SKM-1 (cell line): Measurements from ENCODE around the gene TMEM91.
A peak's percentile ranks its signal among the peaks of the same experiment; 100 is the strongest.
"Not testable (repeated sequence)": the region's sequence is repeated elsewhere in the genome, so short reads cannot be mapped to it uniquely, and the experiment has no call there.

Experiments
- DNase-seq: peaks from one replicate; lab custom pipeline; 2025; ENCODE audit not compliant: unreplicated experiment; lab: John Stamatoyannopoulos, UW

The TMEM91 gene

DNA sequence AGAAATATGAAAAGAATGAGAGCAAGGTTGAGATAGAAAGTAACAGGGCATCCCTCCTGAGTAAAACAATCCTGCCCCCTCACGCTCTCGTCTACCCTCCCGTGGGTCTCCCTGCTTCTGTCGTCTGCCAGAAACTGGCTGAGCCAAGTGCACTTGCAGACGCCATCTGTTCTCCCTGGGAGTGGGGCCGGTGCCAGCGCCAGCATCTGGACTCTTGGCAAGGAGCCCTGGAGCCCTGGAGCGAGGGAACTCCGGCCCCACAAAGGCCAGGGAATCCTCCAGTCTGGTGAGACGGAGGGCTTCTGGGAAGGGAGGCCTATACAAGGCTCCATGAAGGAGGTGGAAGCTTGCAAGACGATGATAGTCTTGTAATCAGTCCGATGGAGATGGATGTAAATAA, 2.3 kb upstream of the TMEM91 start:
- DNase-seq, result no peak

DNA sequence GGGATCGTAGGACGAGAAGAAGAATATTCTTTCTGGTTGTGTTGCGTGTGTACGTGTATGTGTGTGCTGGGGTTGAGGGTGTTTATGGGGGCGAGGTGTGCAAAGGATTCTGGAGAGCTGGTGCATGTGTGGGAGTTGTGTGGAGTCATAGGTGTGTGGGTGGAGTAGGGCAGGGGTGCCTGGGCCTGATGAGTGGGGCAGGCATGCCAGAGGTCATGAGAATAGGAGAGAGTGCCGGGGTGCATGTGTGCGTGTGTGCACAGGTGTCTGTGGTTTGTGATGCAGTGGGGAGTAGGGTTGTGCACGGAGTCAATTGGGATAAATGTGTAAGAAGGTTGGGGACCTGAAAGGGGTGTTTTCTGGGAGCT, 649 bp downstream of the TMEM91 start:
- no peak for DNase-seq

DNA sequence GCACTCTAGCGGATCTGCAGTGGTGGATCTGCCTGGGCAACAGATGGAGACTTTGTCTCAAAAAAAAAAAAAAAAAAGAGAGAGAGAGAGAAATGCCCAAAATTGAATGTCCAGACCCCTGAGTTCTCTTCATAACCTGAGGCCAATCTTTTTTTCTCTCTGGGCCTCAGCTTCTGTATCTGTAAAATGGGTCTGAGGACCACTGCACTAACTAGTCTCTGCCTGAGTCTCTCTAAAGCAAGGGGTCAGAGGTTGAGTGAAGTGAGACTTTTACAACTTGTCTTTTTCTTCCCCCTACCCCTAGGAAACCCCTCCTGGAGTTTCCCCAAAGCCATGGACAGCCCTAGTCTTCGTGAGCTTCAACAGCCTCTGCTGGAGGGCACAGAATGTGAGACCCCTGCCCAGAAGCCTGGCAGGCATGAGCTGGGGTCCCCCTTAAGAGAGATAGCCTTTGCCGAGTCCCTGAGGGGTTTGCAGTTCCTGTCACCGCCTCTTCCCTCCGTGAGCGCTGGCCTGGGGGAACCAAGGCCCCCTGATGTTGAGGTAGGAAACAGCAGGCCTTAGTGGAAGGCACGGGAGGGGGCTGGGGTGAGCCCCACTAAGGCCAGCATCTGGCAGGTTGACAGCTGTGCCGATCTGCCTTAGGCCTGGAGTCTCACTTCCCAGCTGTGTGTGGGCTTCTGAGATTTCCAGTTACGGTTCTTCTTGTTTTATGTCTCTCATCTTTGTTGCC, 1.8 kb downstream of the TMEM91 start:
- no peak for DNase-seq

DNA sequence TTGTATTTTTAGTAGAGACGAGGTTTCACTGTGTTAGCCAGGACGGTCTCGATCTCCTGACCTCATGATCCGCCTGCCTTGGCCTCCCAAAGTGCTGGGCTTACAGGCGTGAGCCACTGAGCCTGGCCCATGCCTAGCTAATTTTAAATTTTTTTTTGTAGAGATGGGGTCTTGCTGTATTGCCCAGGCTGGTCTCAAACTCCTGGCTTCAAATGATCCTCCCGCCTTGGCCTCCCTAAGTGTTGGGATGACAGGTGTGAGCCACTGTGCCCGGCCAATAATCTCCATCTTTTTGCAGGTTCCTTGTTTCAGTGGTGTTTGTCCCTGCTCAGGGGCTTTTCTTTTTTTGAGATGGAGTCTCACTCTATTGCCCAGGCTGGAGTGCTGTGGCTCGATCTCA, 5.2 kb downstream of the TMEM91 start:
- DNase-seq, result not testable (repeated sequence)

DNA sequence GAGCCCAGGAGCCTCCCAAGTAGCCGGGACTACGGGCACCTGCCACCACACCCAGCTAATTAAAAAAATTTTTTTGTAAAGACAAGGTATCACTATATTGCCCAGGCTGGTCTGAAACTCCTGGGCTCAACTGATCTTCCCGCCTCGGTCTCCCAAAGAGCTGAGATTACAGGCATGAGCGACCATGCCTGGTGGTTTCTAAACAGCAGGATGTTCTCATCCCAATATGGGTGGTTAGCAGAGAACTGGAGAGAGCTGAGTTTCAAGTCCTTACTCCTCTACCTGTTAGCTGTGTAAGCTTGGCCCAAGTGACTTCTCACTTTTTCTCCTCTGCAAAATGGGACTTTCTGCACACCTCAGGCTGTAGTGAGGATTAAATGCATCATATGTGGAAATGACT, 8.0 kb downstream of the TMEM91 start:
- no peak for DNase-seq

DNA sequence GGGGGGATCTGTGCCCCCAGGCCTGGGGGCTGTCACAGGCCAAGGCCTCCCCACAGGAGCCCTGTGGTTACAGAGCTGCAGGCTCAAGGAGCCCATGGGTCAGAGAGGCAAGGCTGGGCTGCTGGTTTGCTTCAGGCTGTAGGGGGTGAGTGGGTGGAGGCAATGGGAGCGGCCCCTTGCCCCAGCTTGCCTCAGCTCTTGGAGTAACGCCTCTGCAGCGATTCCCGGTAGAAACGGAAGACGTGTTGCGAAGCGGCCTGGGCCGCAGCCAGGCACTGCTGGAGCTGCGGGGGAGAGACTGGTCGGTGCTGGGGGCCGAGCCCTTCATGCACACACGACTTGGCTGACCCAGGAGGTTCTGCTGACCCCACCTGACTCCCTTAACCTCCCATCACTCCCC, 10.1 kb downstream of the TMEM91 start:
- no peak for DNase-seq

DNA sequence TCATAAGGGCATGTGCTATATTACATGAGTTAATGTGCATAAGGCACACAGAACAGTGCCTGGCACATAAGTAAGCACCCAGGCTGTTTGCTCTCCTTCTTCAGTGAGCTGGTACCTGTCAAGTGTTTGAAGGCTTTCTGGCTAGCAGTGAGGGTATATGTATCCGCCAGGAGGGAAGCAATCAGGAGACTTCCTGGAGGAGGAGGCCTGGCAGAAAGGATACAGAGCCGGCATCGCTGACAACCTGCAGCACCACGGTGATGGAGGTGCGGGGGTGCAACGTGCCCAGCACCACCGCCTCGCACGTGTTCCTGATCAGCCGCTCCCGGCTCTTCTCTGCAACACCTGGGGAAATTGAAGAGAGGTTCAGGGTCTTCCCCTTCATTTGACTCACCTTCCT, 15.3 kb downstream of the TMEM91 start:
- DNase-seq, result no peak

DNA sequence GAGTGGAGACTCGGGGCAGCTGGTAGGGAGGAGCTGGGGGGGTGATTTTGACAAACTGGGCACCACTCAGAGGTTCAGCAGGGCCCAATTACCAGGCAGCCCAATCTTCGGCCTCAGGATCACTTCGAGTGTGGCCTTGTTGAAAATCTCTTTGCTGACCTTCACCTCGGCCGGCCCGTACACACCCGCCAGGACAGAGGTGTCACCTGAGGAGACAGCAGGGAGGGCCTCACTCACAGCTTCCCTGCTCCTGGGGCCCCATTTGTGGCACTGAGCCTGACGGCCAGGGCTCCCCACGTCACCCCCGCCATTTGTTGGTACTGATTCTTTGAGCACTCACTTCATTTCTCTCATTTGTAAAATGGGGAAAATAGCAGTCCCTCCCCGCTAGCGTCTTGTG, 16.4 kb downstream of the TMEM91 start:
- no peak for DNase-seq

DNA sequence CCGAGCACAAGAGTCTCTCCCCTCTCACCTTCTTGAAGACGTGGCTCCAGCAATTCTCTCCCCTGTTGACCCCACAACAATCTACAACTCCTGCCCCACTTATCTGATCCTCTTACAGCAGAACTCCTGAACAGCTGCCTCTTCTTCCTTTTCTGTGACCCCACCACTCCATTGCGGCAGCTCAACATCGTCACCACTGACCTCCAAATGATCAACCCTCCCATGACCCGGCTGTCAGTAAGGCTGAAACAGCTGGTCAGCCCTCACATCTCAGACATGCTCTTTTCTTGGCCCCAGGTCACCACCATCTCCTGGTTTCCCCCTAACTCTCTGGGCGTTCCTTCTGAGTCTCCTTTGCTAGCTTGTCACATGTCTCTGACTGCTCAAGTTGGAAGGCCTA, 19.0 kb downstream of the TMEM91 start:
- DNase-seq, result no peak

DNA sequence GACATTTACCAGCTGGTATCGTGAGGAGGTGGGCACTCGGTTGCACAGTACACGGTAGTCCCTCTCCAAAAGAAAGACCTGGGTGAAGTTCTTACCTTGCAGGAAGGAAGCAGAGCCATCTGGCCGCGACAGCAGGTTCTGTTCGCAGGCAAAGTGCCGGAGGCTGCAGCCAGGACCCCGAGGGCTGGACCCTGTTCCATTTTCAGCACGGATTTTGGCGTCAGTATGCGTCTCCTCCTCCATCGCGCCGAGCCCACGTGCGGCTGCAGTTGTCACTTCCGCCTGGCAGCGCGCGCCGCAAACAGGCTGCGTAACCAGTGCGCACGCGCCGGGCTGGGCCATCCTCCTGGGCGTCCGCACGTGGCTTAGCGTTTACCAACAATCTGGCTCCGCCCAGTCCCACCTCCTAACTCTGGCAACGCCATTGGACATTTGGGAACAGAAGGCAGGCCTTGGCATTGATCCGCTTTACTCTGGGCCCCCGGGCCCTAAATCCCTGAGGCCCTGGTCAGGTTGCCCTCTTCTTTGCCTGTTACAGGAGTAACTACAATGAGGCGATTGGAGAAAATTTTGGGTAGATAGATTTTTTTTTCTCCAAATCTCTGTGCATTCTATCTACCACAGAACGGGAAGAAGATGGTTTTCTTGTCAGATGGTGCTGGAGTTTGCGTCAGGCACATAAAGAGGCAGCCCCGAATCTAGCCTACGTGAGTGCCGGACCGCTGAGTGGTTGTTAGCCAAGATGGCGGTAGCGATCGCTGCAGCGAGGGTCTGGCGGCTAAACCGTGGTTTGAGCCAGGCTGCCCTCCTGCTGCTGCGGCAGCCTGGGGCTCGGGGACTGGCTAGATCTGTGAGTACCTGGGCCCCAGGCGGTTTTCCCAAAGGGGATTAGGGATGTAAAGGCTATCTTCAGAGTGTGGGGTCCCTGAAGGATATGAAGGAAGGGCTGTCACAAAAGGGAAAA, 21.0 kb downstream of the TMEM91 start, which contains the start of the genes BCKDHA and EXOSC5:
Gene BCKDHA, plus strand, starts transcription at position 733 of the 964 bp plus-strand sequence. Its CDS starts 10 bp downstream, at position 743.
Gene EXOSC5, minus strand, starts transcription at position 274 of the 964 bp plus-strand sequence. Its CDS starts 31 bp downstream, at position 243.
- peak; percentile 98 for DNase-seq

DNA sequence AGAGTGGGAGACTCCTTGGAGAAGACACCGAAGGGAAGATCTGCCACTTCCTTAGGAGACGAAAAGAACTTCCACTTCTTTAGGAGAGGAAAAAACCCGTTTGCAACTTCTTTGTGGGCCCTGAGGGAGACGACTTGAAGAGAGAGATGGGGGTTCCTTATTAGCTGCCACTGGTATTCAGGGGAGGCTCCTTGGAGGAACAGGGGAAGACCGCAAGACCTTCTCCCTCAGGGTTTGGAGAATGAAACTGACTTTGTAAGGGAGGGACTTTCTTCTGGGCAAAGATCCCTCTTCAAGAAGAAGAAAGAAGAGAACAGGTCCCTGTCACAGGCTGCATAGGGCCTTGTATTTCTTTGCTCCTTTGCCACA, 21.7 kb downstream of the TMEM91 start:
- no peak for DNase-seq

DNA sequence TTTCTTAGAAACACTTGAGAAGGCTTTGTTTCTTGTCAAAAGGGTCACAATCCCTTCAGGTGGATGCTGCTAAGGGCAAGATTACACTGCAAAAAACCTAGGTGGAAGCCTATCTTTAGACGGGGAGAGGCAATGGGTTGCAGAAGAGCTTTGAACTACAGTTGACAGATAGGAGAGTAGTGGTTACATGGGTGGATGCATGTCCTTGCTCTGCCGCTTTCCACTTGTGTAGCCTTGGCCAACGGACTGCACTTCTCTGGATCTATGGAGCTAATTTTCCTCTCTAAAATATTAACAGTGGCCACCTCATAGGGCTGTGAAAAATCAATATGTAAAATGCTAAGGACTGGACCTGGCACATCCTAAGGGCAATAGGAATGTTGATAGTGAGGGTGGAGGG, 22.3 kb downstream of the TMEM91 start:
- no peak for DNase-seq

DNA sequence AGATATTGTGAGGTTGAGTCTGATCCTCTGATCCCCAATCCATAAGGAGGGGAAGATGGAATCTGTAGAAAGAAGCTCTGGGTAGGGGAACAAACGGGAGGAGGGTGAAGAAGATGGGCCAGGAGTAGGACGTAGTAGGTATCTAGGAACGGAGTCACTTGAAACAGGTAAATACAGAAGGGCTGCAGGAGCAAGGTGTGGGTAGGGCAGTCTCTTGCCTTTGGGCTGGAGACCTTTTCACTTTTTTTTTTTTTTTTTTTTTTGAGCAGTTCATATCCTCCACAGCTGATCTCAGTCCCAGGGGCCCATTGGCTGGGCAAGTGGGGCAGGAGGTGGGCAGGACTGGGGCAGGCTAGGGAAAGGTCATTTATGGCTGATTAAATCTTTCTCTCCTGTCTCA, 22.8 kb downstream of the TMEM91 start:
- no peak for DNase-seq

DNA sequence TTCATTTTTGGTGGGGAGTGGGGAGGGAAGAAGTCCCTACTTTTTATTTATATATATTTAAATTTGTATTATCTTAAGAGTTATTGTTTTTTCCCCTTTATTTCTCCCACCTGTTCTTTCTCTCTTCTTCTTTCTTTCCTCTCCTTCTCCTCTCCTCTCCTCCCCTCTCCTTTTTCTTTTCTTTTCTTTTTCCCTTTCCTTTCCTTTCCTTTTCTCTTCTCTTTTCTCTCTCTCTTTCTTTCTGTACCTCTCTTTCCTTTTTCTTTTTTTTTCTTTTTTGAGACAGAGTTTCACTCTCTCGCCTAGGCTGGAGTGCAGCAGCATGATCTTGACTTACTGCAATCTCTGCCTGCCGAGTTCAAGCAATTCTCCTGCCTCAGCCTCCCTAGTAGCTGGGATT, 23.2 kb downstream of the TMEM91 start:
- DNase-seq, result no peak

DNA sequence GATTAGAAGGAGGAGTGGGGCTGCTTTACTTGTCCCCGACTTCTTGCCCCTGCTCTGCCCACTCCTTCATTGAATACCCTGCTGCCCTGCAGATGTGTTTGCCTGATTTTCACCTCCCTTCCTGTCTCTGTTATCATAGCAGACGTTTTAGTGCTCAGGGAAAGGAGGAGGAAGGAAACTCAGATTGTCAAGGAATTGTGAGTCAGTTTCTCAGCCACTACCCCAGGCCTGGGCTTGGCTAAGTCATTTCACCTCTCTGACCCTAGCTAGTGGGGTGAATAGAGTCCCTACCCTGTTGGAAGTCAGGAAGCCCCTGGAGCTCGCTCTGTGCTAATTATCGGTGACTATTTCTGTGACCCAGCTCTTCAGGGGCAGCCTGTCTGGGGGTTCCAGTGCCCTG, 25.1 kb downstream of the TMEM91 start:
- DNase-seq, result no peak

DNA sequence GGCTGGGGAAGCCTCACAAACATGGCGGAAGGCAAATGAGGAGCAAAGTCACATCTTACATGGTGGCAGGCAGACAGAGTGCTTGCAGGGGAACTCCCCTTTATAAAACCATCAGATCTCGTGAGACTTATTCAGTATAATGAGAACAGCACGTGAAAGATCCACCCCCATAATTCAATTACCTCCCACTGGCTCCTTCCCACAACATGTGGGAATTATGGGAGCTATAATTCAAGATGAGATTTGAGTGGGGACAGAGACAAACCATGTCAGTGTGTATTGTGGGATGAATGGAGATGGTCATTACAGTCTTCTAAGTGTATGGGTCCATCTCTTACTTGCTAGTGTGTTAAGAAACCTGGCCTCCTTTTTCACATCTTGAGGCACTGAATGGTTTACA, 25.7 kb downstream of the TMEM91 start:
- DNase-seq, result no peak

DNA sequence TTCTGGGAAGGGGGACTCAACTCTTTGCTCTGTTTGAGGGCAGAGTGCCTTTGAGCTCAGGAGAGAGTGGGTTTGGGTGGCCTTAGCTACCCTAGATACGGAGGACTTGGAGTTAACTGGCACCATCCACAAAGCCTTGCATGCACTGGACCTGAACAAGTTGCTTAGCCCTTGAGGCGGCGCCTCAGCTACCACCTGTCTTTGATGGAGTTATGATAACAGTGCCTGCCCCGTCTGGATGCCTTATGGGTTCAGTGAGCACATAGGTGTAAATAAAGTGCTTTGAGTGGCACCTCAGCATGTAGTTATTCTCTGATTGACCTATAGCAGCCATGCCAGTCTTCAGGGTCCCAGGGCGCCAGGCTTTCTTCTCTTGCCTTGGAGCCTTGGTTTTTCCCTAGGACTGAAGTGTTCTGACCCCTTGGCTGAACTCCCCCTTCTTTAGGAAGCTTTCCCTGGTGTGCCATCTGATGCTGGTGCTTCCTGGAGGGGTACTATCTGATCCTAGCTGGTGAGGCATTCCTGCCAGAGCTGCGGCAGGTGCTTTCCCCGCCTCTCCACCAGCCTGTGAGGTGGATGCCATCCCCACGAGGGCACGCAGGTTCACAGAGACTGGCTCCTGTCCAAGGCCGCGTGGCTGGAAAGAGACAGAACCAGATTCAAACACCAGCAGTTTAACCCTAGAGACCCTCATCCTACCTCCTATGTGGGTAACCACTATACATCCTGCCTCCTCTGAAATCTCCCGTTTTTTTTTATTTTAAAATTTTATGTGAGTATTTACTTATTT, 27.0 kb downstream of the TMEM91 start:
- no peak for DNase-seq

DNA sequence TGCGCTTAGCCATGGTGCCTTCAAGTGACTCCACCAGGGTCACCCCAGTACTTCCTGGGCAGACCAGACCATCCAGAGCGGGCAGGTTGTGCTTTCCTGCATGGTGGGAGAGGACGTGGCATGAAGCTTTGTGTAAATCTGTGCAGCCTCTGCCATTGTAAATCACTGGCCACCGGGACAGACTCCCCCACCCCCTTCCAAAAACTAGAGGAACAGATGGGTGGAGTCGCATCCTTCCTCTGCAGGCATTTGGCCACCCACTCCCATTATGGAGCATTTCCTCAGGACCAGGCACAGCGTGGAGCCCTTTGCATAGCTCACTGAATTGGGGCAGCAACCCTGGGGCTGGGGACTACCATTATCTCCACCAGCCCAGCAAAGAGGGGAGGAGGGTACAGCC, 29.4 kb downstream of the TMEM91 start:
- no peak for DNase-seq

DNA sequence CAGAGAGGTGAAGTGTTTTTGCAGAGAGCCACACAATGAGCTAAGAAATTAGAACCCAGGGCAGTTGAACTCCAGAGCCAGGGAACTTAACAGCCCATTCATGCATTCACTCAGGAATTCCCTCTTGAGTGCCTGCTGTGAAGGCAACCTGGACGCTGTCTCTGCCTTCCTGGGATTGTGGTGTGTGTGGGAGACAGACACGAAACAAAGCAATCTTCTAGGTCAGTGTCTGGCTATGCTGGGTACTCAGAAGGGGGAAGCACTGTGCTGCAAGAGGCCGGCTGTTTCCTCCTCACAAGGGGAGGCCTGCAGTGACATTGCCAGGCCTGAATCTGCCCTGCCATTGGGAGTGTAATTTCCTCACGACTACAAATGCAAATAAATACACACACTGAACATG, 30.9 kb downstream of the TMEM91 start:
- DNase-seq, result peak; percentile 59

DNA sequence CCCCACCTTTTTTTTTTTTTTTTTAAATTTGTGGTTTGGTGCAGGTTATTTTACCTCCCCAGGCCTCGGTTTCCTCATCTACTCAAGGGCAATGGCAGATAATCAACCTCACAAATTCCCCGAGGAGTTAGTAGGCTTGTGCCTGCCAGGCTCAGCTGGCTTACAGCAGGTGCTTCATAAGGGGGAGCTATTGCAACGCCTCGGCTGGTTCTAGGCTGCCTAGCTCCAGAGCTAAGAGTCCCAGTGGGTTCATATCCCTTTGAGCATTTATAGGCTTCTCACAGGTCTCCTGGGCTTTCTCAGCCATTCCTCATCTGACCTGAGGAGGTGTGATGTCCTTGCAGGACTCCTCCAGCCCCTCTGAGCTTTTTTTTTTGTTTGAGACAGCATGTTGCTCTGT, 31.9 kb downstream of the TMEM91 start:
- no peak for DNase-seq

DNA sequence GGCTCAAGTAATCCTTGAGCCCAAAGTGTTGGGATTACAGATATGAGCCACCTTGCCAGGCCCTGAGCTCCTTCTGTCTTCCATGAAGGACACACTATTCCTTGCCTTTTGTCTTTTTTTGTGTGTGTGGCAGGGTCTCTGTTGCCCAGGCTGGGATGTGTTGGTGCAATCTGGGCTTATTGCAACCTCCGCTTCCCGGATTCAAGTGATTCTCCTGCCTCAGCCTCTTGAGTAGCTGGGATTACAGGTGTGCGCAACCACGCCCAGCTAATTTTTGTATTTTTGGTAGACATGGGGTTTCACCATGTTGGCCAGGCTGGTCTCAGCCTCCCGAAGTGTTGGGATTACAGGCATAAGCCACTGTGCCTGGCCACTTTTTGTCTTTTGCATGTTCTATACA, 32.5 kb downstream of the TMEM91 start:
- DNase-seq, result not testable (repeated sequence)
